Hepatocyte (in vitro differentiated cells): ENCODE results near the gene ZDHHC1. TPM values are rescaled to one million over a fixed set of nuclear protein-coding genes. Genes with fewer than 3 reads are reported as not detected.
"Not testable (repeated sequence)": the region's sequence is repeated elsewhere in the genome, so short reads cannot be mapped to it uniquely, and the experiment has no call there.

ENCODE experiments used
- DNase-seq: peaks from one replicate; pipeline ENCODE4 v3.0.0-alpha.2; 2016; ENCODE audit warnings: low spot score
- H2AFZ ChIP-seq: fragments of 200-600 bp; sonication (generic); 2 replicates; pipeline ENCODE4 v1.6.0; 2016; ENCODE audit warnings: antibody characterized with exemption, mild to moderate bottlenecking
- H3K27ac ChIP-seq: fragments of 200-600 bp; sonication (generic); 2 replicates; pipeline ENCODE4 v1.5.1; 2016; ENCODE audit warnings: mild to moderate bottlenecking
- H3K27me3 ChIP-seq: fragments of 200-600 bp; sonication (generic); 2 replicates; pipeline ENCODE4 v1.6.1; 2016
- H3K36me3 ChIP-seq: fragments of 200-600 bp; sonication (generic); replicated peaks from 2 replicates; pipeline ENCODE4 v1.5.1; 2016; ENCODE audit warnings: low read depth; ENCODE audit not compliant: insufficient read depth
- H3K4me1 ChIP-seq: fragments of 200-600 bp; sonication (generic); 2 replicates; pipeline ENCODE4 v1.5.1; 2016; ENCODE audit warnings: mild to moderate bottlenecking, moderate library complexity; ENCODE audit not compliant: insufficient read depth
- H3K4me2 ChIP-seq: fragments of 200-600 bp; sonication (generic); 2 replicates; pipeline ENCODE4 v1.6.0; 2016
- H3K4me3 ChIP-seq: fragments of 200-600 bp; sonication (generic); 2 replicates; pipeline ENCODE4 v1.5.1; 2016; ENCODE audit warnings: mild to moderate bottlenecking
- H3K79me2 ChIP-seq: fragments of 200-600 bp; sonication (generic); 2 replicates; pipeline ENCODE4 v1.6.0; 2017; ENCODE audit warnings: mild to moderate bottlenecking
- H3K9me2 ChIP-seq: fragments of 200-600 bp; sonication (generic); replicated peaks from 2 replicates; pipeline ENCODE4 v1.6.0; 2017; ENCODE audit warnings: mild to moderate bottlenecking; ENCODE audit not compliant: insufficient read depth
- H3K9me3 ChIP-seq: fragments of 200-600 bp; sonication (generic); 2 replicates; pipeline ENCODE4 v1.5.1; 2016; ENCODE audit warnings: low read depth, mild to moderate bottlenecking
- H4K20me1 ChIP-seq: fragments of 200-600 bp; sonication (generic); 2 replicates; pipeline ENCODE4 v1.6.0; 2016; ENCODE audit warnings: mild to moderate bottlenecking; ENCODE audit not compliant: insufficient read depth, poor library complexity, severe bottlenecking
- EZH2 ChIP-seq: fragments of 200-600 bp; sonication (generic); IDR thresholded peaks from 2 replicates; pipeline ENCODE4 v1.6.1; 2016; ENCODE audit warnings: antibody characterized with exemption, mild to moderate bottlenecking, borderline replicate concordance
- EZH2phosphoT487 ChIP-seq: fragments of 200-600 bp; sonication (generic); IDR thresholded peaks from one replicate; pipeline ENCODE4 v1.6.1; 2018; ENCODE audit warnings: antibody characterized with exemption, mild to moderate bottlenecking, low read depth, moderate library complexity; ENCODE audit not compliant: unreplicated experiment, severe bottlenecking
- WGBS: methylation state at CpG from one replicate; pipeline ENCODE4 v1.1.6; 2016; ENCODE audit warnings: low lambda C conversion rate; ENCODE audit errors: missing lambda C conversion rate; 5-methylcytosine and 5-hydroxymethylcytosine counted together
- polyA plus RNA-seq: library from polyadenylated mRNA; unstranded; fragments of >200 nt; fragmentation: Nextera tagmentation; extraction: Ambion mirVana; gene quantifications from 2 replicates; pipeline ENCODE4 v1.2.1, GENCODE V29; 2016
- total RNA-seq: library from RNA; depleted of rRNA; stranded (reverse); fragments of >200 nt; gene quantifications from 2 replicates; pipeline ENCODE4 v1.2.3, GENCODE V29; 2014
- TF ChIP-seq, protein P1 (sequence below): fragments of 200-600 bp; sonication (generic); IDR thresholded peaks from 2 replicates; pipeline ENCODE4 v1.5.1; 2016; ENCODE audit warnings: antibody characterized with exemption, mild to moderate bottlenecking; ENCODE audit not compliant: poor library complexity

Gene ZDHHC1
- total and polyA plus RNA-seq, 2 experiments from 2014 or later: 5.9 to 10.6 TPM

GRCh38 chr16:67357561-67357960 is 58.7 kb downstream of the ZDHHC1 start:
- no peak overlapping the region for H3K27ac ChIP-seq
- no peaks in the 10 kb centered on the region for H3K79me2 ChIP-seq
- no peaks in the 10 kb centered on the region for H3K4me1 ChIP-seq
- no peaks in the 10 kb centered on the region for H3K27me3 ChIP-seq
- H3K4me3 ChIP-seq: no peak overlapping the region
- 51% methylated on average over 4 of the region's 4 CpGs for WGBS
- H3K9me3 ChIP-seq: no peaks in the 10 kb centered on the region
- DNase-seq: no peak
- no peaks in the 10 kb centered on the region for H4K20me1 ChIP-seq
- no peaks in the 10 kb centered on the region for H3K9me2 ChIP-seq
- no peaks in the 10 kb centered on the region for H3K36me3 ChIP-seq
- H2AFZ ChIP-seq: no peak overlapping the region
- H3K4me2 ChIP-seq: no peak overlapping the region
- TF ChIP-seq, protein P1, sequence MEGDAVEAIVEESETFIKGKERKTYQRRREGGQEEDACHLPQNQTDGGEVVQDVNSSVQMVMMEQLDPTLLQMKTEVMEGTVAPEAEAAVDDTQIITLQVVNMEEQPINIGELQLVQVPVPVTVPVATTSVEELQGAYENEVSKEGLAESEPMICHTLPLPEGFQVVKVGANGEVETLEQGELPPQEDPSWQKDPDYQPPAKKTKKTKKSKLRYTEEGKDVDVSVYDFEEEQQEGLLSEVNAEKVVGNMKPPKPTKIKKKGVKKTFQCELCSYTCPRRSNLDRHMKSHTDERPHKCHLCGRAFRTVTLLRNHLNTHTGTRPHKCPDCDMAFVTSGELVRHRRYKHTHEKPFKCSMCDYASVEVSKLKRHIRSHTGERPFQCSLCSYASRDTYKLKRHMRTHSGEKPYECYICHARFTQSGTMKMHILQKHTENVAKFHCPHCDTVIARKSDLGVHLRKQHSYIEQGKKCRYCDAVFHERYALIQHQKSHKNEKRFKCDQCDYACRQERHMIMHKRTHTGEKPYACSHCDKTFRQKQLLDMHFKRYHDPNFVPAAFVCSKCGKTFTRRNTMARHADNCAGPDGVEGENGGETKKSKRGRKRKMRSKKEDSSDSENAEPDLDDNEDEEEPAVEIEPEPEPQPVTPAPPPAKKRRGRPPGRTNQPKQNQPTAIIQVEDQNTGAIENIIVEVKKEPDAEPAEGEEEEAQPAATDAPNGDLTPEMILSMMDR: no peak
- TF ChIP-seq EZH2 (no peak), EZH2phosphoT487 (no peak)

DNA sequence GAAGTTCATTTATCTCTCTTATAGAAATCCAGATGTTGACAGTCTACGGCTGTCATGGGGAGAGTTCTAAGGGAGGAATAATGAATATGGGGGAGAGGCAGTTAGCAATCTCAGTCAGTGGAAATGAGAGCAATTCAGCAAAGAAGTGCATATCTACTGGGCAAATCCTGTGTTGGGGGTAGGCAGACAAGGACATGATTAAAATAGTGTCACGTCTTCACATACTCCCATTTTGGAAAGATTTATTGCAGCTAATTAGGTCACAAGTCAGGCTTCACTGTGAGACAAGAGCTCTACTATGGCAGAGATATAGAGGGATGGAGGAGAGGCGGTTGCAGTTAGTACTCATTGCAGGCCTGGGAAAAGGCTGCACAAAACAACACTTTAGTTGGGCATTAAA is 59.9 kb downstream of the ZDHHC1 start:
- TF ChIP-seq, protein P1: no peak
- TF ChIP-seq EZH2: no peak
- no peak for TF ChIP-seq EZH2phosphoT487
- Histone ChIP-seq H3K4me1 (no peaks in the 10 kb centered on the region), H2AFZ (no peak overlapping the region), H3K27ac (no peak overlapping the region), H3K9me3 (no peaks in the 10 kb centered on the region), H3K79me2 (no peaks in the 10 kb centered on the region), H3K4me3 (no peak overlapping the region), H3K36me3 (no peaks in the 10 kb centered on the region), H3K27me3 (no peaks in the 10 kb centered on the region), H3K9me2 (no peaks in the 10 kb centered on the region), H4K20me1 (no peaks in the 10 kb centered on the region), H3K4me2 (no peak overlapping the region)
- 78% methylated on average over 3 of the region's 3 CpGs for WGBS
- no peak for DNase-seq

DNA sequence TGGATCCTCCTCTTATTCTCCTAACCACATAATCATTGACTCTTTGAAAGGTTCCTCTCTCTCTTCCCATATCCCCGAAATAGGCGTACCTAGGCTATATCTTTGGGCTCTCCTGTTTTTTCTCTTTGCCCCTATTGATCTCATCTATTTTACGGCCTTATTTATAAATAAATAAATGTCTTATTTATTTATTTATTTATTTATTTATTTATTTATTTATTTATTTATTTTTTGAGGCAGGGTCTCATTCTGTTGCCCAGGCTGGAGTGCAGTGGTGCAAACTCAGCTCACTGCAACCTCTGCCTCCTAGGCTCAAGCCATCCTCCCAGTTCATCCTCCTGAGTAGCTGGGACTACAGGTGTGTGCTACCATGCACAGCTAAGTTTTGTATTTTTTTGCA is 63.8 kb downstream of the ZDHHC1 start:
- not testable (repeated sequence) for H3K27me3 ChIP-seq, H3K4me1 ChIP-seq, H3K27ac ChIP-seq, H2AFZ ChIP-seq, H3K36me3 ChIP-seq, H3K9me2 ChIP-seq, H3K4me2 ChIP-seq, H4K20me1 ChIP-seq, H3K9me3 ChIP-seq, DNase-seq, H3K4me3 ChIP-seq, H3K79me2 ChIP-seq
- 100% methylated on average over 3 of the region's 3 CpGs for WGBS

GRCh38 chr16:67350324-67350723 is 66.0 kb downstream of the ZDHHC1 start:
- Histone ChIP-seq H3K36me3 (no peaks in the 10 kb centered on the region), H3K4me2 (no peak overlapping the region), H3K27ac (no peak overlapping the region), H3K4me1 (no peaks in the 10 kb centered on the region), H3K9me2 (no peaks in the 10 kb centered on the region), H3K9me3 (no peaks in the 10 kb centered on the region), H3K4me3 (no peak overlapping the region), H3K27me3 (no peaks in the 10 kb centered on the region), H2AFZ (no peak overlapping the region), H3K79me2 (no peaks in the 10 kb centered on the region), H4K20me1 (no peaks in the 10 kb centered on the region)
- 89% methylated on average over 1 of the region's 1 CpG for WGBS
- TF ChIP-seq EZH2: no peak
- no peak for TF ChIP-seq EZH2phosphoT487
- TF ChIP-seq, protein P1: no peak
- DNase-seq: no peak
